Epithelial cell of proximal tubule (primary cell): Measurements from ENCODE around the gene MGAT1. TPM values are rescaled to one million over a fixed set of nuclear protein-coding genes. Genes with fewer than 3 reads are reported as not detected.

Experiments
- DNase-seq: peaks from one replicate; pipeline ENCODE4 v3.0.0-alpha.2; 2011; ENCODE audit warnings: low read depth
- H3K4me3 ChIP-seq: 2 replicates; pipeline ENCODE4 v1.5.1; 2011; ENCODE audit warnings: low read depth, mild to moderate bottlenecking, low read length
- CTCF ChIP-seq: conservative IDR thresholded peaks from 2 replicates; pipeline ENCODE4 v1.5.1; 2012; ENCODE audit warnings: low read depth, mild to moderate bottlenecking, low read length
- total RNA-seq: library from RNA; depleted of rRNA; stranded (reverse); fragments of >200 nt; gene quantifications from 2 replicates; pipeline ENCODE4 v1.2.3, GENCODE V29; 2015

The MGAT1 gene
- total RNA-seq, 1 donor from 2014 or later: 71.7 TPM

DNA sequence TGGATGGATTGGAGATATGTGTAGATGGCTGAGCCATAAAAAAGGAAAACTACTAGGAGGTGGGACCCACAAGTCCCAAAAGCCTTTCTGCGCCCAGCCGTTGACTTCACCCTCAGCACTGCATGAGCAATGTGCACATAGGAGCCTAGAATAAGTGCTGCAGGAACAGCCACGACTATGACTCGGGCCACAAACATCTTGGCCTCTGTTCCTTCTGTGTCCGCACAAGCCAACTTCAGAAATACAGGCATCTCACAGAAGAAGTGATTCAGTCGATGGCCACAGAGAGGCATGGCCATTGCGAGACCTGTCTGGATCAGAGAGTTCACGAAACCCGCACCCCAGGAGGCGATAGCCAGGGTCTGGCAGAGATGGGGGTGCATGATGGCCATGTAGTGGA lies 63.3 kb downstream of the MGAT1 start:
- H3K4me3 ChIP-seq: no peak overlapping the region
- no peak for DNase-seq
- TF ChIP-seq CTCF: no peak

DNA sequence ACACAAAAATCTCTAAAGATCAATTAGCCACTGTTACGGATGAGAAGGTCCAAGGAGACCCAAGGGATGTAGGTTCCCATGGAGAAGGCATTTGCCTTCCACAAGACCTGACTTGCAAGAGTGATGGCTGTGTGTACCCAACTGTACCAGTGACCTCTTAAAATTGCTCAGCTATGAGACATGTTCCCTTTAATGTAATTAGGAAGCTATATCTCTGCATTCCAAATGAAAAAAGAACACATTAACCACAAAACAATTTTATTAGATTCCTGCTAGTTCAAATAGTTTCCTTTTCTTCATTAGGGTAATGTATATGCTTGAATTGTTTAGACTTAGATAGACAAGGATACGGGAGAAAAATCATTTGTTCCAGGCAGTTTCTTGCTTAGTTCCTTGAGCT lies 66.1 kb downstream of the MGAT1 start:
- H3K4me3 ChIP-seq: no peak overlapping the region
- TF ChIP-seq CTCF: no peak
- DNase-seq: no peak

Other genes with a start within 250 kb of the MGAT1 start
- 0.72 TPM in 1 of 2 replicates, not detected in the other for gene SCGB3A1, start 211.3 kb downstream of the MGAT1 start, total RNA-seq
- 0.29 and 3.8 TPM in 2 replicates for gene FLT4, start 153.2 kb downstream of the MGAT1 start, total RNA-seq
- gene OR2Y1, start 62.7 kb downstream of the MGAT1 start, total RNA-seq: not detected in 2 replicates
- 10.4 and 12.4 TPM in 2 replicates for gene ZFP62, start 58.5 kb upstream of the MGAT1 start, total RNA-seq
- gene BTNL8, start 96.4 kb upstream of the MGAT1 start, total RNA-seq: not detected in 2 replicates
- gene BTNL3, start 186.0 kb upstream of the MGAT1 start, total RNA-seq: not detected in 2 replicates
- 0.22 TPM in 1 of 2 replicates, not detected in the other for gene BTNL9, start 237.5 kb upstream of the MGAT1 start, total RNA-seq